Heart right ventricle (tissue), 16 donors: ENCODE results near the gene KIF6. TPM values are rescaled to one million over a fixed set of nuclear protein-coding genes. Genes with fewer than 3 reads are reported as not detected.

Experiments used
- ATAC-seq, 8 donors: fragments of 200-7000 bp; cut with Tn5 transposase; one replicate each; pipeline ENCODE4 v1.9.1; 2020; ENCODE audit warnings: mild to moderate bottlenecking in 8 of 8, moderate library complexity in 8 of 8, moderate number of reproducible peaks in 1 of 8
- DNase-seq, 2 donors: peaks; one replicate each; pipeline ENCODE4 v3.0.0-alpha.2; 2020
- H3K27ac ChIP-seq, 10 donors: fragments of 200-600 bp; sonication (generic) in 2 of 10; one replicate each; pipeline versions ENCODE4 v1.5.0 to v1.8.0; 2020 to 2022; ENCODE audit warnings: mild to moderate bottlenecking in 3 of 10
- H3K27me3 ChIP-seq, 7 donors: fragments of 200-600 bp; one replicate each; pipeline ENCODE4 v1.8.0; 2021 to 2022; ENCODE audit warnings: mild to moderate bottlenecking in 2 of 7
- H3K36me3 ChIP-seq, 9 donors: fragments of 200-600 bp; sonication (generic) in 1 of 9; one replicate each; pipeline versions ENCODE4 v1.5.0 to v1.8.0; 2020 to 2022; ENCODE audit warnings: mild to moderate bottlenecking in 2 of 9
- H3K4me1 ChIP-seq, 9 donors: fragments of 200-600 bp; sonication (generic) in 1 of 9; one replicate each; pipeline versions ENCODE4 v1.5.0 to v1.8.0; 2020 to 2022; ENCODE audit warnings: mild to moderate bottlenecking in 4 of 9
- H3K4me3 ChIP-seq, 10 donors: fragments of 200-600 bp; sonication (generic) in 2 of 10; one replicate each; pipeline versions ENCODE4 v1.5.0 to v1.8.0; 2020 to 2022; ENCODE audit warnings: mild to moderate bottlenecking in 7 of 10, moderate library complexity in 2 of 10
- H3K9me3 ChIP-seq, 11 donors: fragments of 200-600 bp in 10 of 11; sonication (generic) in 2 of 11; one replicate each; pipeline versions ENCODE4 v1.5.0 to v1.8.0; 2013 to 2022; ENCODE audit warnings: mild to moderate bottlenecking in 2 of 11, control low read depth in 1 of 11, moderate library complexity in 1 of 11
- CTCF ChIP-seq, 9 donors: fragments of 200-600 bp; sonication (generic) in 2 of 9; IDR thresholded peaks; one replicate each; pipeline versions ENCODE4 v1.5.0 to v1.8.0; 2021 to 2022; ENCODE audit warnings: antibody characterized with exemption in 9 of 9, mild to moderate bottlenecking in 5 of 9, moderate library complexity in 1 of 9
- WGBS, 2 donors: extraction: QIAGEN DNeasy Blood & Tissue Kit; methylation state at CpG; one replicate each; pipeline ENCODE4 v1.1.7; 2013; ENCODE audit warnings: inconsistent platforms in 1 of 2; 5-methylcytosine and 5-hydroxymethylcytosine counted together
- intact Hi-C, 10 donors: fragments of 100-400 bp; cut with DNase I; formaldehyde crosslinking; loops; one replicate each; pipeline versions ENCODE4 v1.11.1 to v1.14.2; 2022
- polyA plus RNA-seq, 2 donors: library from polyadenylated mRNA; stranded (reverse); fragments of 200-250 nt; gene quantifications; one replicate each; pipeline ENCODE4 v1.2.3, GENCODE V29; 2013
- total RNA-seq, 10 donors: library from RNA; stranded (reverse); fragmentation: NEBNext Ultra II Directional in 3 of 10; extraction: Animal tissue kit (Norgen Biotek cat#: 25700) in 3 of 10; gene quantifications; one replicate each; pipeline versions ENCODE4 v1.2.1 to v1.2.4, GENCODE V29; 2021 to 2023
- donor health status: Arrhythmogenic right ventricular cardiomyopathy.
- donor health status: ischemic (EF 13 %, LVEDD 7.1; RV severe dilation, severe dysfunction).
- donor health status: healthy with polysubstance abuse.
- donor health status: DM: no; HTN: yes; CAD: no.
- donor health status: DM: no; HTN: no; CAD: no.
- donor health status: ischemic (EF 25% LVEDD 6.9; RV normal size, moderate dysfunction).
- donor health status: ischemic (EF 25% LVEDD 5.7; RV mildly dilated, moderate dysfunction).
- donor health status: healthy.
- donor health status: DM: yes; HTN: yes; CAD: no.
- donor health status: Ischemic cardiomyopathy.
- donor health status: ischemic (EF 35%, LVEDD 5.7; RV mildly dilated, moderate dysfunction).
- donor health status: nonischemic (EF 11% LVEDD 7.7; RV severe dilation, severe dysfunction).
- donor health status: DM: yes; HTN: yes; CAD: no.
- donor health status: PGD.
- donor health status: ischemic (EF 29% LVEDD 5.4; RV normal size, mild dysfunction).
- donor health status: nonischemic (EF 23%, LVEDD 6.1; RV moderate dilation, normal function).

The KIF6 gene
- total and polyA plus RNA-seq, 12 donors = 0.01 to 1.6 (median 0.45) TPM; not detected in 2

GRCh38 chr6:39753725-39754045 lies 28.5 kb upstream of the KIF6 start:
- 41 to 53% methylated on average over 3 of the region's 3 CpGs for WGBS, 2 donors
- ATAC-seq (peak in 7 of 8 donors; percentile 57 to 91 (median 75)), DNase-seq (no peak)
- Histone ChIP-seq H3K4me3 (no peak overlapping the region), H3K27ac (peak overlapping the region in 6 of 10 donors; percentile 5 to 57 (median 26)), H3K36me3 (no peaks in the 10 kb centered on the region), H3K4me1 (peaks cover 0 to 30% (median 21%) of the 10 kb centered on the region in 9 donors), H3K27me3 (no peaks in the 10 kb centered on the region), H3K9me3 (no peaks in the 10 kb centered on the region)
- intact Hi-C loops = no loop called here
- TF ChIP-seq CTCF (IDR thresholded peaks at IDR 0.05) = no peak

- H3K4me3 ChIP-seq = no peak overlapping the region
- TF ChIP-seq CTCF (IDR thresholded peaks at IDR 0.05) = no peak
- DNase-seq (no peak), ATAC-seq (peak in 6 of 8 donors; percentile 22 to 80 (median 42))
- H3K36me3 ChIP-seq = no peaks in the 10 kb centered on the region
- H3K9me3 ChIP-seq = no peaks in the 10 kb centered on the region
- intact Hi-C loops = no loop called here
- H3K27ac ChIP-seq = peak overlapping the region in 6 of 10 donors; percentile 5 to 57 (median 39)
- no peaks in the 10 kb centered on the region for H3K27me3 ChIP-seq
- 77 to 80% methylated on average over 12 of the region's 12 CpGs for WGBS, 2 donors
- peaks cover 0 to 29% (median 21%) of the 10 kb centered on the region in 9 donors for H3K4me1 ChIP-seq
These were observed 27.9 kb upstream of the KIF6 start for GRCh38 chr6:39752835-39753724.

GRCh38 chr6:39746795-39747194 lies 21.6 kb upstream of the KIF6 start:
- 83 to 94% methylated on average over 3 of the region's 3 CpGs for WGBS, 2 donors

GRCh38 chr6:39733704-39734103 lies 8.5 kb upstream of the KIF6 start:
- DNase-seq (no peak), ATAC-seq (no peak)
- Histone ChIP-seq H3K36me3 (no peaks in the 10 kb centered on the region), H3K27ac (no peak overlapping the region), H3K27me3 (peaks cover 0 to 5% (median 0%) of the 10 kb centered on the region in 7 donors), H3K9me3 (peaks cover 0 to 3% (median 0%) of the 10 kb centered on the region in 11 donors), H3K4me1 (no peaks in the 10 kb centered on the region), H3K4me3 (no peak overlapping the region)
- no peak for TF ChIP-seq CTCF (IDR thresholded peaks at IDR 0.05)
- 49 to 73% methylated on average over 2 of the region's 2 CpGs for WGBS, 2 donors
- intact Hi-C loops = no loop called here

More at GRCh38 chr6:39746795-39747194, 21.6 kb upstream of the KIF6 start:
- H3K27me3 ChIP-seq = no peaks in the 10 kb centered on the region
- DNase-seq (no peak), ATAC-seq (no peak)
- TF ChIP-seq CTCF (IDR thresholded peaks at IDR 0.05) = no peak
- peaks cover 0 to 6% (median 0%) of the 10 kb centered on the region in 11 donors for H3K9me3 ChIP-seq
- H3K27ac ChIP-seq = no peak overlapping the region
- H3K36me3 ChIP-seq = no peaks in the 10 kb centered on the region
- intact Hi-C loops = no loop called here
- H3K4me1 ChIP-seq = no peaks in the 10 kb centered on the region
- H3K4me3 ChIP-seq = no peak overlapping the region
